HG02852 (cell line): ENCODE measurements around the gene EIF4A2.
"Not testable (repeated sequence)": the region's sequence is repeated elsewhere in the genome, so short reads cannot be mapped to it uniquely, and the experiment has no call there.

Source experiments
- ATAC-seq: cut with Tn5 transposase; IDR thresholded peaks from one replicate; pipeline ENCODE4 v1.9.1; 2021; ENCODE audit warnings: mild to moderate bottlenecking, moderate library complexity; ENCODE audit not compliant: unreplicated experiment

The EIF4A2 gene

GRCh38 chr3:186818516-186818915 lies 35.1 kb downstream of the EIF4A2 start:
- ATAC-seq = no peak

DNA sequence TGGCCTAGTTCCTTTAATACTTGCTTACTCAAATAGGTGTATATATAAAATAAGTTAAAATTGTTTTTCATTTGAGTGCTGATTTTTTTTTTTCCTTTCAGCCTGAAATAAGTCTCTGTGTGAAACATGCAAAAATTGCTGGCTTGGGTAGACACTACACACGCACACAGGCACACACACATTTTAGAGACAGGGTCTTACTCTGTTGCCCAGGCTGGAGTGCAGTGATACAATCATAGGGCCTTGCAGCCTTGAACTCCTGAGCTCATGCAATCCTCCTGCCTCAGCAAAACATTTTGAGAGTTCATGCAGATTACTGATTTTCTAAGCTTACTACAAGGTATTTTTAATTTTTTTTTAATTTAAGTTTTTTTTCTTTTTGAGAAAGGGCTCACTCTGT lies 35.6 kb downstream of the EIF4A2 start:
- ATAC-seq = no peak

- no peak for ATAC-seq
Observed at GRCh38 chr3:186821429-186822387, 38.3 kb downstream of the EIF4A2 start.

DNA sequence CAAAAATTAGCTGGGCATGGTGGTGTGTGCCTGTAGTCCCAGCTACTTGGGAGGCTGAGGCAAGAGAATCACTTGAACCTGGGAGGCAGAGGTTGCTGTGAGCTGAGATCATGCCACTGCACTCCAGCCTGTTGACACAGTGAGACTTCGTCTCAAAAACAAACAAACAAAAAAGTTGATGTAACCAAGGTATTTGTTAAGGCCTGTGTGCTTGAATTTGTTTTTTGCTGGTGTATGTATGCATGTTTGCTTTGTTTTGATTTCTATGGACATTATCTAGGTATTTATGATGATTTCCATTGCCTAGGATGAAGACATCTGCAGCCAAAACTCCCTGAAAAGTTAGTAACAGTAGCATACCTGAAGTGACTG lies 39.0 kb downstream of the EIF4A2 start:
- ATAC-seq = not testable (repeated sequence)

DNA sequence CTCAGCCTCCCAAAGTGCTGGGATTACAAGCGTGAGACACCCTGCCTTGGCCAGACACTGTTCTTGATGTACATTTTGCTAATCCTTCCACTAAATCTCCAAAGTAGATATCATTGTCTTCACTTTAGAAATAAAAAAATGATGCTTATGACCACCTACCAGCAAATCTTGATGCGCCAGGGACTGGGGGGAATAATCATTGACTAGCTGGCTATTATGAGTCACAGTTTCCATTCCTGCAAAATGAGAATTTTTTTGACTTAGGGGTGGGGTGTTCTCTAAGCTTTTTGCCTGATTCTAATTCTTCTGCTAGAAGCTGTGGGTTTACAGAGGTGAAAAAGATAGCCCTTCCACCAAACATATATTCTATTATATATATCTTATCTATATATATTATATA lies 40.0 kb downstream of the EIF4A2 start:
- no peak for ATAC-seq

DNA sequence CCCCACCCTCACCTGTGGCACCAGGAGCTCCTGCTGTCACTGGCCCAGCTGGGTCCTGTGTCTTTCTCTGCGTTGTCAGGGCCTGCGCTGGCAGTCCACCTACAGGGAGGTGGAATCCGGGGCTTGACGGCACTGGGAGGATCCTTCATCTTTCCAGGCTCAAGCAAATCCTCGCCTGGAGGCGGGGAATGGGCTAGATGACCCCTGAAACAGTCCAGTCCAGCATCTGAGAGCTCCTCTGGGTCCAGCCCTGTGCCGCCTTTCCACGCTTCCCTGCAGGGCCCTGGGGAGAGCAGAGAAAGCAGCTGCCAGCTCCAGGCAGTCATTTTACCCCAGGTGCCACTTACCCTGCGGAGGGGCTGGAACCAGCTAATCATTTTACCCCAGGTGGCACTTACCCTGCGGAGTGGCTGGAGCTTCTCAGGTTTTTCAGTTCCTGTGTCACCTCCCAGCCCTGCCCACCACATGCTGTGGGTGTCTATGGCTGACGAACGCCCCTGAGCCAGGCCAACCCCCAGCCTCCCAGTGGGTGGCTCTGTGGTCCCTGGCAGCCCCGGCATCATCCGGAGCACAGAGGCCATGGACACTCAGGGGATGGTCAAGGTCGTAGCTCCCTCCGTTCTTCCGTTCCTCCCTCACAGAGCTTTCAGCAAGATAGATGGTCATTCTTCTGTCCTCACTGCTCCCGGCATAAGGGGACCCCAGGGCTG lies 41.2 kb downstream of the EIF4A2 start:
- ATAC-seq = no peak

- no peak for ATAC-seq
Observed at GRCh38 chr3:186825294-186825821, 42.0 kb downstream of the EIF4A2 start.

GRCh38 chr3:186825872-186826409 lies 42.6 kb downstream of the EIF4A2 start:
- ATAC-seq = no peak

DNA sequence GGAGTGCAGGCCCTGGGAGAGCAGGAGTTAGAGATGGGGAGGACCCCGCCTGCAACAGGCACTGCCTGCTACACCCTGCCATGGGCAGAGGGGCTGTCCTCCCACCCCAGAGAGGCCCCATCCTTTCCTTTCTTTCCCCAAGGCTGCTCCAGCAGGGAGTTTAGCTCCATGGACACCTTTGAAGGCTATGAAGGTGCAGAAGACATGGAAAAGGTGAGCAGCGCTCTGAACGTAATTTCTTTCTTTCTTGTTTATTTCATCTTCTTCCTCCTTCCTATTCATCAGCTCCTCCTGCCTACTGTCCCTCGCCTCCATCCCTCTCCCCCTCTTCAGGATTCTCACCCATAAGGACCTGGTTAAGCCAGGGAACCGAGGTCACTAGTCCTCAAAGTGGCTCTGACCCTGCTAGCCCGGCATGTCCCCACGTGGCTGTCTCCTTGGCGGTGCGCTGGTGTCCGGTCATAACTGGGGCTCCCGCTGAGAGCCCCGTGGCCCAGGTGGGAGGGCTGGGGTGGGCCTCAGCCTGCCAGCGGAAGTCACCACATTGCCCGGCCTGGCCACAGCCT lies 43.1 kb downstream of the EIF4A2 start:
- no peak for ATAC-seq

DNA sequence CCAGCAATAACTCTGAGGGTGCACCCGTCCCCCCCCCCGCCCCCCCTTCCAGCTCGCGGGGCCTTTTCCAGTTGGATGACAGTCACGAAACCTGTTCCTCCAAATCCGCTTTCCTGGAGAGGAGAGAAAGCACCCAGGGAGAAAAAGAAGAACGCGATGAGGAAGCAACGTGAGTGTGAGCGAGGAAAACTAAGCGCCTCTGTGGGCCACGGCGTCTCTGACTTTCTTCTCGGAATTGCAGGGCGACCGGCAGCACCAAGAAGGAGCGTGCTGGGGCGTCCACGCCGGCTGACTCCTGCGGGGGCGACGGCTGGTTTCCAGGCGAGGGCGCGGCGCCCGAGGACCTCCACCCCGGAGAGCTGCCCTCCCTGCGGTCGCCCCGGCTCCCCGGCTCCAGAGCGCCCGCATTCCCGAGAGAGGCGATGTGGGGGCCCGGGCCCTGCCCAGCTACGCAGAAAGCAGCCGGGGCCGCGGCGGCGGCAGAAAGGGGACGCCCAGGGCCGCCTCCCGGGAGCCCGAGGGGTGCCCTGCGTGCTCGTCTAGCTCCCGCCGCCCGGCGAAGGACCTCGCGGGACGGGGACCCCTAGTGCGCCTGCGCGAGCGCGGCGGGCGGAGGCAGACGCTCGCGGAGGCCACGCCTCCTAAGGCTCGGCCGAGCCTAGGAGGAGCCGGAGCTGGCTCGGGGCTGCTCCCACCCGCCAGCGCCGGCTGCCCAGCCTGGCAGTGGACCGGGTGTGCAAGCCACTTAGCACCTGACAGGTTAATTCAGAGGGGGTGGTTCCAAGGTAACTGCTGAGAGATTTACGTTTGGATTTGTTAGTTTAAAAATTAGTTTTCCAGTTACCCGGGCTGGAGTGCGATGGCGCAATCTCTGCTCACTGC lies 43.8 kb downstream of the EIF4A2 start:
- ATAC-seq = peak; percentile 88

DNA sequence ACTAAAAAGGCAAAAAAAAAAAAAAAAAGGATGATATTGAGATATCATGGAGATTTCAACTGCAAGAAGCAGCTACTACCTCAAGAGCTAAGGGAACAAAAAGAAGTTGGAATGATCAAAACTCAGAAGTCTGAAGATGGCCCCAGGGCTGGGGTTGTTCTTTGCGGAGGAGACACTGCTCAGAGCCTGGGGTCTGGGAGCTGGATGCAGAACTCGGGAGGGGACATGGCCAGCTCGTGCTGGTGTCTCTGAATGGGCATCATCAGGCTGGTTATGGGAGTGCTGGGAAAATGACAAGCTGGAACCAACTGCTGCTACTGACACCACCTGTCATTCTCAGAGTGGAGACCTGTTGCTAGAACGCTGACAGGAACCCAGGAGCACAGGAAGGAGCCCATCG lies 45.0 kb downstream of the EIF4A2 start:
- ATAC-seq = no peak

DNA sequence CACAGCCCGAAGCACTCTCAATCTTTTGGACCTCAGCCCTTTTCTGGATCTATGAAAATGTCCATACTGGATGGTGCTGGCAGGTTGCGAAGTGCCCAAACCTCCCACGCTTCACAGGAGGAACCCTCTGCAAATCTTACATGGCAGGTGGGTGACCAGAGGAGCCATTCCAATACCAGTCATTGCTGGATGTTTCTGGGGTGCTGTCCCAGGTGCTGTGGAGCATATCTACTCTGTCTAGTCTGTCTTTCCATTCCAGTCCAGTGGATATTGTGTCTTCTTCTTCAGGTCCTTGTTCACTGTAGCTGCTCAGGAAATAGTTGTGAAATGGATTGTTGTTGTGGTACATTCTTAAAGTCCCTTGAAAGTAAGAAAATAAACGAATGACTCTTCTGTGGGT lies 48.4 kb downstream of the EIF4A2 start:
- no peak for ATAC-seq

- no peak for ATAC-seq
Observed at GRCh38 chr3:186832276-186832675, 48.9 kb downstream of the EIF4A2 start.
